Breast epithelium (tissue), 3 donors: Measurements from ENCODE around the gene H19.

Experiments used
- POLR2A ChIP-seq: fragments of 450-650 bp; IDR thresholded peaks from one replicate; pipeline ENCODE4 v1.6.1; 2016; ENCODE audit warnings: antibody characterized with exemption, mild to moderate bottlenecking, moderate library complexity
- POLR2AphosphoS5 ChIP-seq, 3 donors: sonication (generic); formaldehyde crosslinking; IDR thresholded peaks; one replicate each; pipeline ENCODE4 v1.6.1; 2017; ENCODE audit warnings: antibody characterized with exemption in 3 of 3
- TF ChIP-seq, protein P1 (sequence below), 3 donors: fragments of 450-650 bp; IDR thresholded peaks; one replicate each; pipeline ENCODE4 v1.5.1; 2016 to 2017; ENCODE audit warnings: antibody characterized with exemption in 3 of 3, mild to moderate bottlenecking in 3 of 3, moderate library complexity in 3 of 3

DNA sequence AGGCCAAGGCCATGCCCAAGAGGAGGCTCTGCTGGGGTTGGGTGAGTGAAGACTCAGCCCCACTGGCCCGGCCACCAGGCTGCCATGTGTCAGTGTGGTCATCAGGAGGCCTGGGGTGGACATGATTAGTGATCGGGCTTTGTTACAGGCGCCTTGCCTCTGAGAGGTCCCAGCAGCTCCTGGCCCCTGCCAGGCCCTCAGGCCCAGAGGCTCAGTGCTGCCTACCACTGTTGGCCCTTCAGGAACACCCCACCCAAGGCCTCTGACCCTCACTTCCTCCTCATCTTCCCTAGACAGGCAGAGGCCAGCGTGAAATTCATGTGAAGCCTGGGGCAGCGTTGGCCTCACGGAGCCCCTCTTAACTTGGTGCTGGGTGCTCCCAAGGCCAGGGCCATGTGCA lies 48.3 kb downstream of the H19 start:
- TF ChIP-seq, protein P1, sequence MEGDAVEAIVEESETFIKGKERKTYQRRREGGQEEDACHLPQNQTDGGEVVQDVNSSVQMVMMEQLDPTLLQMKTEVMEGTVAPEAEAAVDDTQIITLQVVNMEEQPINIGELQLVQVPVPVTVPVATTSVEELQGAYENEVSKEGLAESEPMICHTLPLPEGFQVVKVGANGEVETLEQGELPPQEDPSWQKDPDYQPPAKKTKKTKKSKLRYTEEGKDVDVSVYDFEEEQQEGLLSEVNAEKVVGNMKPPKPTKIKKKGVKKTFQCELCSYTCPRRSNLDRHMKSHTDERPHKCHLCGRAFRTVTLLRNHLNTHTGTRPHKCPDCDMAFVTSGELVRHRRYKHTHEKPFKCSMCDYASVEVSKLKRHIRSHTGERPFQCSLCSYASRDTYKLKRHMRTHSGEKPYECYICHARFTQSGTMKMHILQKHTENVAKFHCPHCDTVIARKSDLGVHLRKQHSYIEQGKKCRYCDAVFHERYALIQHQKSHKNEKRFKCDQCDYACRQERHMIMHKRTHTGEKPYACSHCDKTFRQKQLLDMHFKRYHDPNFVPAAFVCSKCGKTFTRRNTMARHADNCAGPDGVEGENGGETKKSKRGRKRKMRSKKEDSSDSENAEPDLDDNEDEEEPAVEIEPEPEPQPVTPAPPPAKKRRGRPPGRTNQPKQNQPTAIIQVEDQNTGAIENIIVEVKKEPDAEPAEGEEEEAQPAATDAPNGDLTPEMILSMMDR (IDR thresholded peaks at IDR 0.05), result no peak
- TF ChIP-seq POLR2AphosphoS5 (IDR thresholded peaks at IDR 0.05) (no peak), POLR2A (no peak)
